H1 (cell line): ENCODE results near the gene KRT76. TPM values are rescaled to one million over a fixed set of nuclear protein-coding genes. Genes with fewer than 3 reads are reported as not detected.

ENCODE experiments used
- CTCF ChIA-PET: fragments of 300-600 bp; sonication (Branson Sonifier 250); formaldehyde crosslinking; loops from one replicate; lab custom pipeline; 2021; ENCODE audit not compliant: partially characterized antibody; lab: Charles Lee
- POLR2A ChIA-PET: fragments of 300-600 bp; sonication (Branson Sonifier 250); formaldehyde crosslinking; loops from one replicate; lab custom pipeline; 2021; ENCODE audit warnings: inconsistent platforms; ENCODE audit not compliant: partially characterized antibody; lab: Charles Lee
- DNase-seq, 2 experiments: peaks; one replicate each; pipeline versions ENCODE4 v3.0.0 to v3.0.0-alpha.2; 2010 to 2022; ENCODE audit warnings: low spot score in 2 of 2, low read depth in 1 of 2, mixed read lengths in 1 of 2
- FAIRE-seq: peaks from 2 replicates; lab custom pipeline; 2011; peaks lifted over from hg19 to GRCh38; lab: Jason Lieb, UNC
- H2AFZ ChIP-seq: 2 replicates; pipeline ENCODE4 v1.8.1; 2012; ENCODE audit warnings: low read length, inconsistent platforms
- H2AK5ac ChIP-seq: 2 replicates; pipeline ENCODE4 v1.6.1; 2013; ENCODE audit warnings: low read depth, low read length
- H2BK120ac ChIP-seq: replicated peaks from 2 replicates; pipeline ENCODE3; 2013; ENCODE audit warnings: low read depth, low read length, inconsistent platforms
- H2BK12ac ChIP-seq: 2 replicates; pipeline ENCODE4 v1.6.1; 2013; ENCODE audit warnings: low read depth, low read length
- H2BK15ac ChIP-seq: 2 replicates; pipeline ENCODE4 v1.6.1; 2013; ENCODE audit warnings: low read length
- H2BK20ac ChIP-seq: 2 replicates; pipeline ENCODE4 v1.6.1; 2013; ENCODE audit warnings: low read length
- H2BK5ac ChIP-seq: 2 replicates; pipeline ENCODE4 v1.6.1; 2013; ENCODE audit warnings: low read depth, low read length
- H3K14ac ChIP-seq: 2 replicates; pipeline ENCODE4 v1.6.1; 2013; ENCODE audit warnings: inconsistent platforms; ENCODE audit not compliant: insufficient read length
- H3K18ac ChIP-seq: 2 replicates; pipeline ENCODE4 v1.6.1; 2013; ENCODE audit warnings: low read length; ENCODE audit errors: extremely low read depth
- H3K23ac ChIP-seq: 2 replicates; pipeline ENCODE4 v1.6.1; 2013; ENCODE audit warnings: inconsistent platforms; ENCODE audit not compliant: insufficient read length
- H3K23me2 ChIP-seq: 2 replicates; pipeline ENCODE4 v1.6.1; 2013; ENCODE audit warnings: low read depth, low read length
- H3K27ac ChIP-seq: 2 replicates; pipeline ENCODE4 v1.6.1; 2011; ENCODE audit warnings: low read depth, low read length, inconsistent platforms
- H3K27me3 ChIP-seq, 4 experiments: replicated peaks in 1 of 4; 1 replicate in 1 of 4; 2 replicates in 3 of 4; pipeline versions ENCODE4 v1.6.1 to v1.8.1; 2011 to 2013; ENCODE audit warnings: low read length in 3 of 4, mild to moderate bottlenecking in 3 of 4, inconsistent platforms in 2 of 4, mixed read lengths in 2 of 4, moderate library complexity in 1 of 4; ENCODE audit not compliant: control insufficient read depth in 3 of 4, insufficient read depth in 3 of 4; ENCODE audit errors: extremely low read depth in 1 of 4
- H3K36me3 ChIP-seq, 4 experiments: 2 replicates each; pipeline versions ENCODE4 v1.6.1 to v1.8.1; 2011 to 2013; ENCODE audit warnings: mild to moderate bottlenecking in 4 of 4, low read length in 3 of 4, moderate library complexity in 2 of 4, control low read depth in 1 of 4, inconsistent platforms in 1 of 4; ENCODE audit not compliant: insufficient read depth in 4 of 4, control insufficient read depth in 2 of 4
- H3K4ac ChIP-seq: replicated peaks from 2 replicates; pipeline ENCODE3; 2013; ENCODE audit warnings: low read length, low read depth, mixed read lengths, inconsistent platforms; ENCODE audit not compliant: insufficient read length
- H3K4me1 ChIP-seq, 4 experiments: replicated peaks in 1 of 4; 1 replicate in 1 of 4; 2 replicates in 3 of 4; pipeline versions ENCODE4 v1.6.1 to v1.8.1; 2011 to 2013; ENCODE audit warnings: low read length in 3 of 4, inconsistent platforms in 2 of 4, mixed read lengths in 1 of 4; ENCODE audit not compliant: insufficient read depth in 4 of 4, control insufficient read depth in 3 of 4
- H3K4me2 ChIP-seq, 2 experiments: 2 replicates each; pipeline versions ENCODE4 v1.6.1 to v1.8.1; 2011 to 2013; ENCODE audit warnings: low read depth in 2 of 2, low read length in 2 of 2, control low read depth in 1 of 2, inconsistent platforms in 1 of 2, mild to moderate bottlenecking in 1 of 2; ENCODE audit not compliant: insufficient read depth in 1 of 2
- H3K4me3 ChIP-seq, 4 experiments: fragments of 200-600, 300-600 bp in 1 of 4; sonication (generic), shearing (Covaris generic), sonication (Bioruptor Twin) in 1 of 4; 2 replicates each; pipeline versions ENCODE4 v1.5.1 to v1.8.1; 2011 to 2016; ENCODE audit warnings: low read length in 4 of 4, low read depth in 3 of 4, control low read depth in 2 of 4, inconsistent platforms in 2 of 4, mild to moderate bottlenecking in 2 of 4, mixed read lengths in 1 of 4, moderate library complexity in 1 of 4; ENCODE audit not compliant: insufficient read depth in 2 of 4; ENCODE audit errors: extremely low read depth in 1 of 4
- H3K56ac ChIP-seq: replicated peaks from 2 replicates; pipeline ENCODE3; 2013; ENCODE audit warnings: low read depth, mild to moderate bottlenecking, mixed read lengths, low read length, inconsistent platforms; ENCODE audit not compliant: insufficient read length
- H3K79me1 ChIP-seq: 2 replicates; pipeline ENCODE4 v1.6.1; 2013; ENCODE audit warnings: low read depth, low read length, control low read depth
- H3K79me2 ChIP-seq, 2 experiments: 2 replicates each; pipeline versions ENCODE4 v1.6.1 to v1.8.1; 2012 to 2013; ENCODE audit warnings: low read length in 2 of 2, mild to moderate bottlenecking in 2 of 2, inconsistent platforms in 1 of 2; ENCODE audit not compliant: insufficient read depth in 2 of 2, control insufficient read depth in 1 of 2
- H3K9ac ChIP-seq, 4 experiments: replicated peaks in 1 of 4; 1 replicate in 1 of 4; 2 replicates in 3 of 4; pipeline versions ENCODE4 v1.6.1 to v1.8.1; 2011 to 2013; ENCODE audit warnings: low read depth in 3 of 4, low read length in 3 of 4, control low read depth in 2 of 4, mild to moderate bottlenecking in 2 of 4, moderate library complexity in 2 of 4, inconsistent platforms in 1 of 4; ENCODE audit errors: extremely low read depth in 1 of 4
- H3K9me3 ChIP-seq, 2 experiments: 2 replicates each; pipeline versions ENCODE4 v1.6.1 to v1.8.1; 2012 to 2013; ENCODE audit warnings: mild to moderate bottlenecking in 2 of 2, moderate library complexity in 2 of 2, control low read depth in 1 of 2, inconsistent platforms in 1 of 2, low read depth in 1 of 2, low read length in 1 of 2, mixed read lengths in 1 of 2; ENCODE audit not compliant: insufficient read depth in 2 of 2
- H4K20me1 ChIP-seq, 2 experiments: replicated peaks in 1 of 2; 2 replicates each; pipeline versions ENCODE3 to v1.8.1; 2011 to 2013; ENCODE audit warnings: inconsistent platforms in 2 of 2, low read length in 2 of 2, mild to moderate bottlenecking in 1 of 2; ENCODE audit not compliant: insufficient read depth in 2 of 2, control insufficient read depth in 1 of 2
- H4K5ac ChIP-seq: 2 replicates; pipeline ENCODE4 v1.6.1; 2013; ENCODE audit warnings: low read length, low read depth, mixed read lengths, inconsistent platforms; ENCODE audit not compliant: insufficient read length
- H4K8ac ChIP-seq: 2 replicates; pipeline ENCODE4 v1.8.0; 2013; ENCODE audit warnings: mild to moderate bottlenecking, moderate library complexity, low read length, inconsistent platforms; ENCODE audit not compliant: insufficient read depth; ENCODE audit errors: extremely low read depth
- H4K91ac ChIP-seq: replicated peaks from 2 replicates; pipeline ENCODE3; 2013; ENCODE audit warnings: low read length, mixed read lengths, inconsistent platforms; ENCODE audit not compliant: insufficient read length
- CREB1 ChIP-seq: IDR thresholded peaks from 2 replicates; pipeline ENCODE4 v1.6.1; 2012; ENCODE audit warnings: inconsistent platforms
- POLR2AphosphoS5 ChIP-seq: IDR thresholded peaks from 2 replicates; pipeline ENCODE4 v1.6.1; 2011; ENCODE audit warnings: low read depth, low read length
- WGBS, 2 experiments: shearing (Covaris generic) in 1 of 2; methylation state at CpG; one replicate each; pipeline versions ENCODE4 v1.1.6 to v1.1.7; 2013 to 2015; ENCODE audit warnings: low lambda C conversion rate in 2 of 2, mixed read lengths in 2 of 2, inconsistent platforms in 1 of 2, low coverage in 1 of 2, missing lambda C conversion rate in 1 of 2; ENCODE audit not compliant: insufficient replicate concordance in 2 of 2, insufficient coverage in 1 of 2, insufficient read length in 1 of 2; ENCODE audit errors: extremely low coverage in 1 of 2, missing lambda C conversion rate in 1 of 2; 5-methylcytosine and 5-hydroxymethylcytosine counted together
- polyA plus RNA-seq, 7 experiments: library from polyadenylated mRNA; depleted of rRNA in 3 of 7; stranded (reverse) in 5 of 7; unstranded in 2 of 7; fragments of >200 nt in 5 of 7; fragments of 200-250 nt in 2 of 7; gene quantifications; 1 replicate in 5 of 7; 2 replicates in 1 of 7; 4 replicates in 1 of 7; pipeline versions ENCODE4 v1.2.1 to v1.2.3, GENCODE V29; 2011 to 2013; ENCODE audit warnings: missing spikeins in 2 of 7, mixed read lengths in 2 of 7
- total RNA-seq: library from RNA; stranded (reverse); fragmentation: NEBNext Ultra II Directional; extraction: Animal tissue kit (Norgen Biotek cat#: 25700); gene quantifications from 2 replicates; pipeline ENCODE4 v1.2.1, GENCODE V29; 2021

Gene KRT76
- total and polyA plus RNA-seq, 2 of the 8 experiments (the other 6 are each of a cell fraction or from before 2014, with no cell fraction given): not detected

DNA sequence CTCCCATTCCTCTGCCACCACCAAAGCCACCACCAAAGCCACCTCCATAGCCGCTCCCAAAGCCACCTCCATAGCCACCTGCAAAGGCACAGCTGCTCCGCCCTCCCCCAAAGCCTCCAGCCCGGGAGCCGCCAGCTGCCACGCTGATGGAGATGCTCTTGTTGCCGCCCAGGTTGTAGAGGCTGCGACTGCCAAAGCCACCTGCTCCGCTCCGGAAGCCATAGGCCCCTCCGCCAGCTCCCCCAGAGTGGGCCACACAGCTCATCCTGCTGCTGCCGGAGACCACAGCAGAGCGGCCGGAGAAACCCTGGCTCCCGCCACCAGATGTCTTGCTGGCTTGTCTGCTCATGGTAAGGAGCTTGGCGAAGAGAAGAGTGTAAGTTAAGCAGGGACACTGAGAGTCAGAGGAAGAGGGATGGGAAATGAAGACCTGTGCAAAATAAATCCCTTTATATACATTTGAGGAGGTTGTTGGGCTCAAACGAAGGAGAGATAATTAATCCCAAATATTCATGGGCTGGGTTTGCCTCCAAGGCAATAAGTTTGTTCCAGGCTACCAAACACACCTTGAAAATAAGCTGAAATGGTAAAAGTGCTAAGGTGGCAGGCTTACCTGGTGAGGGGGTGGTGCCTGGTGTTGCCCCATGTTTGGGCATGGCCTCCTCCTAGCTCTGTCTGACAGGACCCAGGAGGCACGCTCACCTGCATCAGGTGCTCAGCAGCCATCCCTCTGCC is 18.7 kb upstream of the KRT76 start, which contains the start of gene KRT3:
Gene KRT3 (minus strand): TSS at position 424 of the 735 bp plus-strand sequence. CDS start 75 bp downstream, at position 349.
- Histone ChIP-seq H3K27ac (no peak within 1 kb of the TSS), H3K4me2 (no peak within 1 kb of the TSS), H4K5ac (no peak within 1 kb of the TSS), H2BK12ac (no peak within 1 kb of the TSS), H3K4me3 (no peak within 1 kb of the TSS), H2BK5ac (no peak within 1 kb of the TSS), H4K91ac (no peak within 1 kb of the TSS), H3K56ac (no peak within 1 kb of the TSS), H3K23me2 (no peaks in the 10 kb centered on the region), H4K8ac (no peak within 1 kb of the TSS), H3K79me1 (no peaks in the 10 kb centered on the region), H3K14ac (no peak within 1 kb of the TSS), H3K18ac (no peak within 1 kb of the TSS), H3K9me3 (no peaks in the 10 kb centered on the region; a peak in 1 of 4 replicates), H2AK5ac (no peak within 1 kb of the TSS), H2BK20ac (no peak within 1 kb of the TSS), H4K20me1 (no peaks in the 10 kb centered on the region), H3K36me3 (no peaks in the 10 kb centered on the region), H2BK120ac (no peak within 1 kb of the TSS), H2BK15ac (no peak within 1 kb of the TSS), H3K9ac (no peak within 1 kb of the TSS), H2AFZ (no peak within 1 kb of the TSS), H3K4me1 (peaks cover 0 to 9% (median 2%) of the 10 kb centered on the region in 4 experiments; a peak in 3 of 7 replicates), H3K79me2 (no peaks in the 10 kb centered on the region), H3K27me3 (no peaks in the 10 kb centered on the region), H3K4ac (no peak within 1 kb of the TSS), H3K23ac (no peak within 1 kb of the TSS)
- FAIRE-seq (no peak), DNase-seq (no peak)
- WGBS, 2 experiments: 95% methylated on average over 14 of the region's 17 CpGs; no CpG with 5 or more reads in 1 of the 2 experiments
- CTCF ChIA-PET: interaction anchor here (0.9 to 2.1 kb wide), 9 partner anchors 27 to 400 kb away, joined by 3 to 7 read pairs (median 3); partner anchors contain the start of gene KRT79
- POLR2A ChIA-PET: interaction anchor here (1.2 kb wide), 1 partner anchor 32 kb away, joined by 3 read pairs; no protein-coding TSS in a partner anchor
- TF ChIP-seq CREB1 (no peak), POLR2AphosphoS5 (no peak)
